HepG2 (cell line): ENCODE results near the gene SCP2. TPM values are rescaled to one million over a fixed set of nuclear protein-coding genes. Genes with fewer than 3 reads are reported as not detected.

Experiments used
- ETV5 ChIP-seq: IDR thresholded peaks from 2 replicates; pipeline ENCODE4 v1.6.1; 2018; ENCODE audit warnings: missing biosample characterization, missing genetic modification reagents, inconsistent platforms, borderline replicate concordance
- HOXA5 ChIP-seq: sonication (generic); formaldehyde crosslinking; IDR thresholded peaks from 2 replicates; pipeline ENCODE4 v1.4.0; 2020; ENCODE audit warnings: missing genetic modification reagents
- MEF2D ChIP-seq: sonication (generic); formaldehyde crosslinking; IDR thresholded peaks from 2 replicates; pipeline ENCODE4 v1.5.1; 2020; ENCODE audit warnings: mild to moderate bottlenecking, missing genetic modification reagents
- NCOA2 ChIP-seq: sonication (generic); formaldehyde crosslinking; IDR thresholded peaks from 2 replicates; pipeline ENCODE4 v1.8.0; 2022; ENCODE audit warnings: inconsistent platforms
- NR2F1 ChIP-seq, 2 experiments: fragments of 450-650 bp in 1 of 2; formaldehyde crosslinking in 1 of 2; IDR thresholded peaks; 2 replicates each; pipeline versions ENCODE4 v1.5.0 to v1.6.1; 2016 to 2020; ENCODE audit warnings: mild to moderate bottlenecking in 1 of 2, missing compliant biosample characterization in 1 of 2, missing genetic modification reagents in 1 of 2, moderate library complexity in 1 of 2
- POLR2AphosphoS2 ChIP-seq: IDR thresholded peaks from 2 replicates; pipeline ENCODE4 v1.6.1; 2011; ENCODE audit warnings: low read depth, low read length, improper control_type of control experiment
- SAP130 ChIP-seq: IDR thresholded peaks from 2 replicates; pipeline ENCODE4 v1.6.1; 2016; ENCODE audit warnings: low read depth
- SP140L ChIP-seq: sonication (generic); formaldehyde crosslinking; IDR thresholded peaks from 2 replicates; pipeline ENCODE4 v1.4.0; 2020; ENCODE audit warnings: missing genetic modification reagents, borderline replicate concordance
- SRSF1 ChIP-seq: fragments of 200-400 bp; formaldehyde crosslinking; optimal IDR thresholded peaks from 2 replicates; pipeline ENCODE3; 2017; ENCODE audit warnings: mild to moderate bottlenecking, low read depth, low read length, moderate library complexity
- SRY ChIP-seq: sonication (generic); formaldehyde crosslinking; IDR thresholded peaks from 2 replicates; pipeline ENCODE4 v1.8.0; 2022; ENCODE audit warnings: mild to moderate bottlenecking, missing genetic modification reagents
- XBP1 ChIP-seq: sonication (generic); formaldehyde crosslinking; IDR thresholded peaks from 2 replicates; pipeline ENCODE4 v1.5.0; 2020; ENCODE audit warnings: missing genetic modification reagents
- ZMYM3 ChIP-seq: sonication (generic); formaldehyde crosslinking; IDR thresholded peaks from 2 replicates; pipeline ENCODE4 v1.5.1; 2020; ENCODE audit warnings: mild to moderate bottlenecking, missing genetic modification reagents
- ZNF549 ChIP-seq: sonication (generic); formaldehyde crosslinking; IDR thresholded peaks from 2 replicates; pipeline ENCODE4 v1.5.0; 2020; ENCODE audit warnings: missing genetic modification reagents
- ZNF614 ChIP-seq: IDR thresholded peaks from 2 replicates; pipeline ENCODE4 v1.6.1; 2018; ENCODE audit warnings: missing biosample characterization, missing genetic modification reagents, inconsistent platforms, borderline replicate concordance
- ZNF644 ChIP-seq: IDR thresholded peaks from 2 replicates; pipeline ENCODE4 v1.6.1; 2016; ENCODE audit warnings: low read depth
- ZNF766 ChIP-seq: sonication (generic); formaldehyde crosslinking; IDR thresholded peaks from 2 replicates; pipeline ENCODE4 v1.5.0; 2020; ENCODE audit warnings: missing genetic modification reagents, borderline replicate concordance
- ZNF839 ChIP-seq: sonication (generic); formaldehyde crosslinking; IDR thresholded peaks from 2 replicates; pipeline ENCODE4 v1.4.0; 2020; ENCODE audit warnings: missing genetic modification reagents, mild to moderate bottlenecking, borderline replicate concordance
- ZNF841 ChIP-seq: sonication (generic); formaldehyde crosslinking; IDR thresholded peaks from 2 replicates; pipeline ENCODE4 v1.8.1; 2023; ENCODE audit warnings: missing genetic modification reagents, borderline replicate concordance
- polyA plus RNA-seq, 8 experiments: library from polyadenylated mRNA; depleted of rRNA in 3 of 8; stranded (reverse) in 7 of 8; unstranded in 1 of 8; fragments of >200 nt; fragmentation: Illumina TruSeq in 4 of 8; extraction: Trizol in 4 of 8; gene quantifications; 2 replicates each; pipeline versions ENCODE4 v1.2.1 to v1.2.3, GENCODE V29; 2011 to 2016; ENCODE audit warnings: low read depth in 4 of 8, missing spikeins in 1 of 8, mixed read lengths in 1 of 8; ENCODE audit not compliant: insufficient read depth in 1 of 8
- total RNA-seq, 5 experiments: library from RNA; depleted of rRNA; stranded (reverse); fragments of >200 nt; fragmentation: Illumina TruSeq; extraction: Trizol; gene quantifications; 2 replicates each; pipeline ENCODE4 v1.2.3, GENCODE V29; 2016; ENCODE audit warnings: low read depth in 1 of 5
- TF ChIP-seq, protein P1 (sequence below): sonication (generic); formaldehyde crosslinking; IDR thresholded peaks from 2 replicates; pipeline ENCODE4 v1.4.0; 2020; ENCODE audit warnings: mild to moderate bottlenecking, missing genetic modification reagents
- TF ChIP-seq, protein P2 (sequence below): IDR thresholded peaks from 2 replicates; pipeline ENCODE4 v1.6.1; 2016; ENCODE audit warnings: low read depth, borderline replicate concordance
- TF ChIP-seq, protein P3 (sequence below): sonication (generic); formaldehyde crosslinking; IDR thresholded peaks from 2 replicates; pipeline ENCODE4 v1.5.0; 2020; ENCODE audit warnings: missing genetic modification reagents, mild to moderate bottlenecking, borderline replicate concordance

The SCP2 gene
- total and polyA plus RNA-seq, 2 of the 13 experiments (the other 11 are each of a cell fraction or from before 2014, with no cell fraction given): 59.0 to 133 TPM

DNA sequence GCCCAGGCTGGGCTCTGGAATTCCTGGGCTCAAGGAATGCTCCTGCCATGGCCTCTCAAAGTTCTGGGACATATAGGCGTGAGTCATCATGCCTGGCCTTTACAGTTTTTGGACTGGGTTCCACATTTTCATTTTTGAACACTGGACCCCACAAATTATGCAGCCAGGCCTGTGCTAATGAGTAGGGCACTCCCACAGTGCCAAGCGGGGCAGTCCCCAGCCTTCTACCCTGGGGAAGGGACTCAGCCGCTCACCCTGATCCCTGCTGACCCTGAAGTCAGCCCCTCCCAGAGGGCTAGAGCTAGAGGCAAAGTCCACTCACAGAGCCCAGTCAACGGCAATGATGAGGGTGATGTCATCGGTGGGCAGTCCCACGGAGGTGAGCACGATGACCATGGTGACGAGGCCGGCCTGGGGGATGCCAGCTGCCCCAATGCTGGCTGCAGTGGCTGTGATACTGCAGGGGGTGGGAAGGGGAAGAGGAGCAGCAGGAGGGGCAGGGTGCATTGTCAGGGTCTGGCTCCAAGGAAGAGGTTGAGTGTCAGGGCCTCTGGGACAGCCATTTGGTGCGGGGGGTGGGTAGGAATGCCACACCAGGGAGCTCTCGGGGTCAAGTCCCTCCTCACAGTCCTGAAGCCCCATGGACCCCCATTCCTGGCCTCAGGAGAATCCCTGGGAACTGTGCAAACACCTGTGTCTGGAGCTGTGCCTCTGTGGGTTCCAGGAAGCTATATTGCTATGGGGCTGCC lies 162.6 kb downstream of the SCP2 start (continued):
- TF ChIP-seq, protein P1, sequence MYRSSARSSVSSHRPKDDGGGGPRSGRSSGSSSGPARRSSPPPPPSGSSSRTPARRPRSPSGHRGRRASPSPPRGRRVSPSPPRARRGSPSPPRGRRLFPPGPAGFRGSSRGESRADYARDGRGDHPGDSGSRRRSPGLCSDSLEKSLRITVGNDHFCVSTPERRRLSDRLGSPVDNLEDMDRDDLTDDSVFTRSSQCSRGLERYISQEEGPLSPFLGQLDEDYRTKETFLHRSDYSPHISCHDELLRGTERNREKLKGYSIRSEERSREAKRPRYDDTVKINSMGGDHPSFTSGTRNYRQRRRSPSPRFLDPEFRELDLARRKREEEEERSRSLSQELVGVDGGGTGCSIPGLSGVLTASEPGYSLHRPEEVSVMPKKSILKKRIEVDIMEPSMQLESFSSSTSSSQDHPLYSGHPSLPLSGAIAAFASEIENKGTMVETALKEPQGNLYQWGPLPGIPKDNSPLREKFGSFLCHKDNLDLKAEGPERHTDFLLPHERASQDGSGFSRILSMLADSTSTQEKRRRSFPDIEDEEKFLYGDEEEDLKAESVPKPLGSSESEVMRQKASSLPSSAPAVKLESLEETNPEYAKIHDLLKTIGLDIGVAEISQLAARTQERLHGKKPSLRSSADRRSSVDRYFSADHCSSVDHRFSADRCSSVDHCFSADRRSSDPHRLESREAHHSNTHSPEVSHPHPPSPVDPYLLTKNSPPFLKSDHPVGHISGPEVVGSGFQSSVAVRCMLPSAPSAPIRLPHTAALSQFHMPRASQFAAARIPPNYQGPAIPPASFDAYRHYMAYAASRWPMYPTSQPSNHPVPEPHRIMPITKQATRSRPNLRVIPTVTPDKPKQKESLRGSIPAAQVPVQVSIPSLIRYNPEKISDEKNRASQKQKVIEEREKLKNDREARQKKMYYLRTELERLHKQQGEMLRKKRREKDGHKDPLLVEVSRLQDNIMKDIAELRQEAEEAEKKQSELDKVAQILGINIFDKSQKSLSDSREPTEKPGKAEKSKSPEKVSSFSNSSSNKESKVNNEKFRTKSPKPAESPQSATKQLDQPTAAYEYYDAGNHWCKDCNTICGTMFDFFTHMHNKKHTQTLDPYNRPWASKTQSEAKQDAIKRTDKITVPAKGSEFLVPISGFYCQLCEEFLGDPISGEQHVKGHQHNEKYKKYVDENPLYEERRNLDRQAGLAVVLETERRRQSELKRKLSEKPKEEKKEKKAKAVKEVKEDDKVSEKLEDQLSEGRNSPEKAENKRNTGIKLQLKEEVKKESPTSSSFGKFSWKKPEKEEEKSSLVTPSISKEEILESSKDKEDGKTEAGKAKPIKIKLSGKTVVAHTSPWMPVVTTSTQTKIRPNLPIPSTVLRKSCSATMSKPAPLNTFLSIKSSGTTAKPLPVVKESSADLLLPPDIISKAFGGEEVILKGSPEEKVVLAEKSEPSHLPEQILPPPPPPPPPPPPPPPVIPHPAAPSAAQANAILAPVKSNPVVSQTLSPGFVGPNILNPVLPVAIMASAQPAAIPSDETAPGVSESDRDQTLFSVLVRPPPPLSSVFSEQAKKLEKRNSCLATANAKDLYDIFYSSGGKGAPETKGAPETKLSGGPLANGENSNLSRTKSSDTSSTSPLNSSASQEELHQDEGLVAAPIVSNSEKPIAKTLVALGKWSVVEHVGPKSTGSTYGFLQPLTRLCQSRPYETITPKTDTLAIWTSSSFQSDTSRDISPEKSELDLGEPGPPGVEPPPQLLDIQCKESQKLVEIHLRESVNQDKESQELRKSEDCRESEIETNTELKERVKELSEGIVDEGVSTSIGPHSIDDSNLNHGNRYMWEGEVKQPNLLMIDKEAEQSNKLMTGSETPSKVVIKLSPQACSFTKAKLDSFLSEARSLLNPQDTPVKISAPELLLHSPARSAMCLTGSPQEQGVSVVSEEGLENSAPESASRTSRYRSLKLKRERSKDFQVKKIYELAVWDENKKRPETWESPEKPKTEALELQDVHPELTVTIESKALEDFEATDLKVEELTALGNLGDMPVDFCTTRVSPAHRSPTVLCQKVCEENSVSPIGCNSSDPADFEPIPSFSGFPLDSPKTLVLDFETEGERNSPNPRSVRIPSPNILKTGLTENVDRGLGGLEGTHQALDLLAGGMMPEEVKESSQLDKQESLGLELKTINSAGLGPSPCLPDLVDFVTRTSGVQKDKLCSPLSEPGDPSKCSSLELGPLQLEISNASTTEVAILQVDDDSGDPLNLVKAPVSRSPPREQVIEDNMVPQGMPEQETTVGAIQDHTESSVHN (CRISPR knock-in tag): no peak
- no peak for TF ChIP-seq SRY (CRISPR knock-in tag)
- peak; percentile 85; the same call in 1 of the 2 replicates for TF ChIP-seq ZNF644 (CRISPR knock-in tag)
- peak; percentile 85 for TF ChIP-seq SAP130 (CRISPR knock-in tag)
- TF ChIP-seq HOXA5: no peak
- TF ChIP-seq, protein P2, sequence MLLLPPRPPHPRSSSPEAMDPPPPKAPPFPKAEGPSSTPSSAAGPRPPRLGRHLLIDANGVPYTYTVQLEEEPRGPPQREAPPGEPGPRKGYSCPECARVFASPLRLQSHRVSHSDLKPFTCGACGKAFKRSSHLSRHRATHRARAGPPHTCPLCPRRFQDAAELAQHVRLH (CRISPR knock-in tag): peak; percentile 31; the same call in 1 of the 2 replicates
- no peak for TF ChIP-seq POLR2AphosphoS2
- TF ChIP-seq, protein P3, sequence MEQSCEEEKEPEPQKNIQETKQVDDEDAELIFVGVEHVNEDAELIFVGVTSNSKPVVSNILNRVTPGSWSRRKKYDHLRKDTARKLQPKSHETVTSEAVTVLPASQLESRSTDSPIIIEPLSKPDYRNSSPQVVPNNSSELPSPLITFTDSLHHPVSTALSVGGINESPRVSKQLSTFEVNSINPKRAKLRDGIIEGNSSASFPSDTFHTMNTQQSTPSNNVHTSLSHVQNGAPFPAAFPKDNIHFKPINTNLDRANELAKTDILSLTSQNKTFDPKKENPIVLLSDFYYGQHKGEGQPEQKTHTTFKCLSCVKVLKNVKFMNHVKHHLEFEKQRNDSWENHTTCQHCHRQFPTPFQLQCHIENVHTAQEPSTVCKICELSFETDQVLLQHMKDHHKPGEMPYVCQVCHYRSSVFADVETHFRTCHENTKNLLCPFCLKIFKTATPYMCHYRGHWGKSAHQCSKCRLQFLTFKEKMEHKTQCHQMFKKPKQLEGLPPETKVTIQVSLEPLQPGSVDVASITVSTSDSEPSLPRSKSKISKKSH (CRISPR knock-in tag): peak; percentile 23; the same call in 1 of the 2 replicates
- peak; percentile 50; the same call in 1 of the 2 replicates for TF ChIP-seq ETV5 (CRISPR knock-in tag)
- TF ChIP-seq SP140L (CRISPR knock-in tag): no peak
- TF ChIP-seq ZNF614: peak; percentile 74; the same call in 1 of the 2 replicates
- TF ChIP-seq MEF2D (CRISPR knock-in tag): peak; percentile 75
- TF ChIP-seq NR2F1 (CRISPR knock-in tag; IDR thresholded peaks at IDR 0.05): peak; percentile 88
- no peak for TF ChIP-seq ZNF549 (CRISPR knock-in tag)
- TF ChIP-seq NCOA2 (CRISPR knock-in tag): peak; percentile 55
- no peak for TF ChIP-seq SRSF1
- TF ChIP-seq ZNF766: no peak
- 0 out of 2 replicates have a peak, but pooled peaks have one; percentile 23 for TF ChIP-seq XBP1
- TF ChIP-seq ZNF839: no peak
- TF ChIP-seq ZNF841: no peak
- peak; percentile 88 for TF ChIP-seq ZMYM3 (CRISPR knock-in tag)
